ENCODE data around the gene DAB1. TPM values are rescaled to one million over a fixed set of nuclear protein-coding genes. Genes with fewer than 3 reads are reported as not detected.

Gene DAB1
- total RNA-seq, 2 experiments from 2014 or later: 0.52 to 0.61 TPM

DNA sequence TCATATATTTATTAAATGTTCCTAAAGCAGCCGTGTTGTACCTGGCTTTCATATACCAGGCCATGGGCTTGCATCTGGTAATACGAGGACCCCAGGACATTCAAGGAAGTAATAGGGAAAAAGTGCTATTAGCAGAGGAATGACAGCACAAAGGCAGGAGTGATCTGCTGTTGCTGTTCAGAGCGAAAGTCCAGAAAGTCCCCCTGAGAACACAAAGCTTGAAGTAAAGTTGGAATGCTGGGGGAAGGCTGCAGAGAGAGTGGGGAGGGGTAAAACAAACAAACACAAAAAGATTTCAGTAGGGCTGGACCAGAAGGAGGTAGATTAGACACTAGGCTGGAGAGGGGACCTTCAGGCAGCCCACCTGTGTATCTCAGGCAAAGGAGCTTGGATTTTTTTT, 363.4 kb downstream of the DAB1 start:
- no peak overlapping the region for H3K4me3 Mint-ChIP-seq
- no peaks in the 10 kb centered on the region for H3K9me3 Mint-ChIP-seq
- H3K4me1 ChIP-seq (ENCODE audit: insufficient read depth, low read length): no peaks in the 10 kb centered on the region
- ATAC-seq (ENCODE audit: poor library complexity) (no peak), DNase-seq (no peak)
- peaks cover 4% of the 10 kb centered on the region for H3K27me3 Mint-ChIP-seq
- TF ChIP-seq, protein P1, sequence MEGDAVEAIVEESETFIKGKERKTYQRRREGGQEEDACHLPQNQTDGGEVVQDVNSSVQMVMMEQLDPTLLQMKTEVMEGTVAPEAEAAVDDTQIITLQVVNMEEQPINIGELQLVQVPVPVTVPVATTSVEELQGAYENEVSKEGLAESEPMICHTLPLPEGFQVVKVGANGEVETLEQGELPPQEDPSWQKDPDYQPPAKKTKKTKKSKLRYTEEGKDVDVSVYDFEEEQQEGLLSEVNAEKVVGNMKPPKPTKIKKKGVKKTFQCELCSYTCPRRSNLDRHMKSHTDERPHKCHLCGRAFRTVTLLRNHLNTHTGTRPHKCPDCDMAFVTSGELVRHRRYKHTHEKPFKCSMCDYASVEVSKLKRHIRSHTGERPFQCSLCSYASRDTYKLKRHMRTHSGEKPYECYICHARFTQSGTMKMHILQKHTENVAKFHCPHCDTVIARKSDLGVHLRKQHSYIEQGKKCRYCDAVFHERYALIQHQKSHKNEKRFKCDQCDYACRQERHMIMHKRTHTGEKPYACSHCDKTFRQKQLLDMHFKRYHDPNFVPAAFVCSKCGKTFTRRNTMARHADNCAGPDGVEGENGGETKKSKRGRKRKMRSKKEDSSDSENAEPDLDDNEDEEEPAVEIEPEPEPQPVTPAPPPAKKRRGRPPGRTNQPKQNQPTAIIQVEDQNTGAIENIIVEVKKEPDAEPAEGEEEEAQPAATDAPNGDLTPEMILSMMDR (IDR thresholded peaks at IDR 0.05): no peak
- H3K27ac ChIP-seq (ENCODE audit: low read depth in 1 of 2, low read length in 2 of 2): no peak overlapping the region
- POLR2A ChIA-PET: no interaction called here
- no peaks in the 10 kb centered on the region for H3K4me1 Mint-ChIP-seq (ENCODE audit: low read depth)
- no peak overlapping the region for H3K27ac Mint-ChIP-seq
- H3K36me3 Mint-ChIP-seq (ENCODE audit: low read depth): no peaks in the 10 kb centered on the region
- intact Hi-C loops (cut with DNase I, micrococcal nuclease): no loop called here
- H3K9me3 ChIP-seq (ENCODE audit: control insufficient read depth in 1 of 2, insufficient read depth in 1 of 2, low read length in 2 of 2): no peaks in the 10 kb centered on the region
- H3K27me3 ChIP-seq (ENCODE audit: control insufficient read depth in 1 of 2, insufficient read depth in 2 of 2, low read length in 2 of 2): no peaks in the 10 kb centered on the region
- CTCF ChIA-PET: no interaction called here
- no peak overlapping the region for H3K4me3 ChIP-seq (ENCODE audit: low read length)
- H3K36me3 ChIP-seq (ENCODE audit: insufficient read depth, low read length): no peaks in the 10 kb centered on the region

DNA sequence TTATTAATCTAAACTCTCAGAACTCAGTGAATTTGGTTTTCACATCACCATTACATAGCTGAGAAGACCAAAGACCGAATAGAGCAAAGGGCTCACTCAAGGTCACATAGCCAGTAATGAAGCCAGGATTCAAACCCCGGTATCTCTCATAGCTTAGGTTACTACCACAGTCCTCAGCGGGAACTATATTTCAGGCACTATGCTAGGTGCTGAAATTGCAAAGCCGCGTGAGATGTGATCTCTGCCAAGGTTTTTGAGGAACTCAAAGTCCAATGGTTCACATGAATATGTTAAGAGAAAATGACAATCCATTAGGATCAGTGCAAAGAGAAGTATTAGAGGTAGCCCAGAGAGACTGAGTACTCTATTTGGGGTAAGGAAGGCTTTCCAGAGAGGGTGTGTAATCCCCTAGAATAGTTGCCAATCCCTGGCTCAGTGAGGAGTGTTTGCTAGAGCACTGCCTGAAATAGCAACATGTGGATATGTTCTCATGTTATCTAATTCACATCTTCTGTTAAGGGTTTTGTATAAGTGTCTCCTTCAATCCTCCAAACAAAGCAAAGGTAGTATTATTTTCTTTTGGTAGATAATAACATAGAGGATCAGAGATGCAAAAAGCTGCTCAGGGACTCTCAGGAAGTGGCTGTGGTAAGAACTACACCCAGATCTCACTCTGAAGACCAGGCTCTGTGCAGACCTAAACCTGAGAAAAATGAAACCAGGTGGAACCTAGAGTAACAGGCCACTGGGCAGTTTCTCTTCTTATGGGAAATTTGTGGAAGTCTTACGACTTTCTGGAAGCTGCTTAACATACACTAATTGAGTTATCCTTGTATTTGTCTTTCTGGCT, 365.0 kb downstream of the DAB1 start:
- CTCF ChIA-PET: no interaction called here
- ATAC-seq (ENCODE audit: poor library complexity): no peak

DNA sequence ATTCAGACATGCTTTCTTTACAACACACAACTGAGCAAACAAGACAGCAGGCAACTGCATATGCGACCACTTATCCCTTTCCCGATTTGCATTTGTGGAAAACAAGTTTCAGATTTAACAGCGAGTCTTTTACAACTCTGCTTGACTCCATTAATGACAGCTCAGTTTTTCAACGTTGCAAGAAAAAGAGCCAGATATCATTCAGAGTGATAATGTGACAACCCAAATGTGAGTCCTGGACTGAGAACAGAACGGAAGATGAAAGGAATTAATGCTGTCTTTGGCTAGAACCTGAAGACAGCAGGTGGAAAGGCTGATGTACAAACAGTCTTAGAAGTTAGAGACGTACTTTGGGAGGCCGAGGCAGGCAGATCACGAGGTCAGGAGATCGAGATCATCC, 375.0 kb downstream of the DAB1 start:
- H3K4me3 ChIP-seq (ENCODE audit: low read length): no peak overlapping the region
- DNase-seq (no peak), ATAC-seq (ENCODE audit: poor library complexity) (no peak)
- Mint-ChIP-seq H3K27ac (no peak overlapping the region), H3K4me3 (no peak overlapping the region), H3K4me1 (ENCODE audit: low read depth) (no peaks in the 10 kb centered on the region), H3K27me3 (peaks cover 9% of the 10 kb centered on the region), H3K9me3 (no peaks in the 10 kb centered on the region), H3K36me3 (ENCODE audit: low read depth) (no peaks in the 10 kb centered on the region)
- TF ChIP-seq, protein P1 (IDR thresholded peaks at IDR 0.05): no peak
- no peaks in the 10 kb centered on the region for H3K27me3 ChIP-seq (ENCODE audit: control insufficient read depth in 1 of 2, insufficient read depth in 2 of 2, low read length in 2 of 2)
- POLR2A ChIA-PET: no interaction called here
- no peaks in the 10 kb centered on the region for H3K4me1 ChIP-seq (ENCODE audit: insufficient read depth, low read length)
- intact Hi-C loops (cut with DNase I, micrococcal nuclease): no loop called here
- no peak overlapping the region for H3K27ac ChIP-seq (ENCODE audit: low read depth in 1 of 2, low read length in 2 of 2)
- CTCF ChIA-PET: interaction anchor here (0.7 kb wide), 1 partner anchor 9 kb away, joined by 3 read pairs; no protein-coding TSS in a partner anchor
- no peaks in the 10 kb centered on the region for H3K36me3 ChIP-seq (ENCODE audit: insufficient read depth, low read length)
- no peaks in the 10 kb centered on the region for H3K9me3 ChIP-seq (ENCODE audit: control insufficient read depth in 1 of 2, insufficient read depth in 1 of 2, low read length in 2 of 2)

More for the DNA sequence above, 365.0 kb downstream of the DAB1 start:
- Mint-ChIP-seq H3K36me3 (ENCODE audit: low read depth) (no peaks in the 10 kb centered on the region), H3K9me3 (no peaks in the 10 kb centered on the region), H3K27ac (no peak overlapping the region), H3K27me3 (peaks cover 4% of the 10 kb centered on the region), H3K4me3 (no peak overlapping the region), H3K4me1 (ENCODE audit: low read depth) (no peaks in the 10 kb centered on the region)
- Histone ChIP-seq H3K4me1 (ENCODE audit: insufficient read depth, low read length) (no peaks in the 10 kb centered on the region), H3K36me3 (ENCODE audit: insufficient read depth, low read length) (no peaks in the 10 kb centered on the region), H3K27me3 (ENCODE audit: control insufficient read depth in 1 of 2, insufficient read depth in 2 of 2, low read length in 2 of 2) (no peaks in the 10 kb centered on the region), H3K9me3 (ENCODE audit: control insufficient read depth in 1 of 2, insufficient read depth in 1 of 2, low read length in 2 of 2) (no peaks in the 10 kb centered on the region), H3K4me3 (ENCODE audit: low read length) (no peak overlapping the region), H3K27ac (ENCODE audit: low read depth in 1 of 2, low read length in 2 of 2) (no peak overlapping the region)
- TF ChIP-seq, protein P1 (IDR thresholded peaks at IDR 0.05): no peak
- no peak for DNase-seq
- POLR2A ChIA-PET: no interaction called here
- intact Hi-C loops (cut with DNase I, micrococcal nuclease): no loop called here

Data from CD4-positive, alpha-beta T cell (primary cell).